Body of pancreas (tissue), 4 donors: ENCODE measurements around the gene PLCD3. TPM values are rescaled to one million over a fixed set of nuclear protein-coding genes. Genes with fewer than 3 reads are reported as not detected.

Experiments
- ATAC-seq: fragments of 150-250 bp; one replicate; pipeline ENCODE4 v1.9.1; 2016
- DNase-seq, 4 donors: peaks; one replicate each; pipeline ENCODE4 v3.0.0-alpha.2; 2019
- H3K27ac ChIP-seq, 4 donors: fragments of 200-600 bp; sonication (generic); 1 replicate in 3 of 4; 2 replicates in 1 of 4; pipeline versions ENCODE4 v1.5.1 to v1.6.1; 2016 to 2019; ENCODE audit warnings: mild to moderate bottlenecking in 1 of 4, mixed read lengths in 1 of 4, moderate library complexity in 1 of 4
- H3K27me3 ChIP-seq, 2 donors: fragments of 200-600 bp; sonication (generic); one replicate each; pipeline ENCODE4 v1.6.0; 2016; ENCODE audit warnings: mild to moderate bottlenecking in 1 of 2
- H3K36me3 ChIP-seq, 2 donors: fragments of 200-600 bp; sonication (generic); replicated peaks in 1 of 2; 2 replicates each; pipeline ENCODE4 v1.5.1; 2016; ENCODE audit warnings: low read depth in 2 of 2; ENCODE audit not compliant: insufficient read depth in 1 of 2
- H3K4me1 ChIP-seq: fragments of 200-600 bp; sonication (generic); one replicate; pipeline ENCODE4 v1.6.0; 2016
- H3K4me3 ChIP-seq, 2 donors: fragments of 200-600 bp; sonication (generic); 1 replicate in 1 of 2; 2 replicates in 1 of 2; pipeline ENCODE4 v1.5.1; 2016 to 2019
- H3K9me3 ChIP-seq, 3 donors: fragments of 200-600 bp; sonication (generic); 1 replicate in 2 of 3; 2 replicates in 1 of 3; pipeline ENCODE4 v1.5.1; 2016
- POLR2A ChIP-seq, 3 donors: fragments of 450-650 bp; IDR thresholded peaks; one replicate each; pipeline ENCODE4 v1.6.1; 2016; ENCODE audit warnings: antibody characterized with exemption in 3 of 3, mild to moderate bottlenecking in 2 of 3
- WGBS, 2 donors: methylation state at CpG; one replicate each; pipeline ENCODE4 v1.1.5; 2017; 5-methylcytosine and 5-hydroxymethylcytosine counted together
- intact Hi-C: fragments of 100-400 bp; cut with DNase I; formaldehyde crosslinking; loops from one replicate; pipeline ENCODE4 v1.15.1; 2023
- total RNA-seq, 2 donors: library from RNA; depleted of rRNA; stranded (reverse); fragments of >200 nt; gene quantifications; one replicate each; pipeline ENCODE4 v1.1.0, GENCODE V29; 2016
- TF ChIP-seq, protein P1 (sequence below), 7 experiments: fragments of 450-650 bp in 4 of 7; fragments of 200-600 bp in 3 of 7; sonication (generic) in 3 of 7; IDR thresholded peaks; one replicate each; pipeline ENCODE4 v1.5.1; 2016 to 2019; ENCODE audit warnings: antibody characterized with exemption in 7 of 7

Gene PLCD3
- total RNA-seq, 2 donors from 2014 or later, result 5.4 to 23.4 TPM

DNA sequence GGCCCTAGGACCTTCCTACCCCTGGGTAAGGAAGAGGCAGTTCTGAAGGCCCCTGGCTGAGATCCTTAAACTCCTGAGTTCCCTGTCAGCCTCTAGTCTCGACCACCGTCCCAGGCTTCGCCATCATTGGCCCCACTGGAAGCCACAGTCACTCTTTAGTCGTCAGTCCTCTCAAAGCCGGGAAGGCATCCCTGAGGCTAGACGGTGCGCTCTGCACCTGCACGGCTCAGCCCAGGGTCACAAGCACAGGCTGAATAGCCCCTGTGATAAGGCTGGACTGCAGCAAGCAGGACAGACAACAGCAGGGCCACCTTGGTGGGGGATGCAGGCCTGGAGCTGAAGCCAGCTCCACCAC is 12.7 kb upstream of the PLCD3 start:
- Histone ChIP-seq H3K27ac (peak overlapping the region in 3 of 4 donors; percentile 53 to 86 (median 78)), H3K9me3 (no peaks in the 10 kb centered on the region), H3K27me3 (no peaks in the 10 kb centered on the region), H3K4me1 (peaks cover 39% of the 10 kb centered on the region), H3K4me3 (no peak overlapping the region), H3K36me3 (no peaks in the 10 kb centered on the region)
- no peak for TF ChIP-seq POLR2A (IDR thresholded peaks at IDR 0.05)
- TF ChIP-seq, protein P1, sequence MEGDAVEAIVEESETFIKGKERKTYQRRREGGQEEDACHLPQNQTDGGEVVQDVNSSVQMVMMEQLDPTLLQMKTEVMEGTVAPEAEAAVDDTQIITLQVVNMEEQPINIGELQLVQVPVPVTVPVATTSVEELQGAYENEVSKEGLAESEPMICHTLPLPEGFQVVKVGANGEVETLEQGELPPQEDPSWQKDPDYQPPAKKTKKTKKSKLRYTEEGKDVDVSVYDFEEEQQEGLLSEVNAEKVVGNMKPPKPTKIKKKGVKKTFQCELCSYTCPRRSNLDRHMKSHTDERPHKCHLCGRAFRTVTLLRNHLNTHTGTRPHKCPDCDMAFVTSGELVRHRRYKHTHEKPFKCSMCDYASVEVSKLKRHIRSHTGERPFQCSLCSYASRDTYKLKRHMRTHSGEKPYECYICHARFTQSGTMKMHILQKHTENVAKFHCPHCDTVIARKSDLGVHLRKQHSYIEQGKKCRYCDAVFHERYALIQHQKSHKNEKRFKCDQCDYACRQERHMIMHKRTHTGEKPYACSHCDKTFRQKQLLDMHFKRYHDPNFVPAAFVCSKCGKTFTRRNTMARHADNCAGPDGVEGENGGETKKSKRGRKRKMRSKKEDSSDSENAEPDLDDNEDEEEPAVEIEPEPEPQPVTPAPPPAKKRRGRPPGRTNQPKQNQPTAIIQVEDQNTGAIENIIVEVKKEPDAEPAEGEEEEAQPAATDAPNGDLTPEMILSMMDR (IDR thresholded peaks at IDR 0.05), result no peak
- WGBS, 2 donors, result 54 to 62% methylated on average over 8 of the region's 8 CpGs
- no peak for DNase-seq
- no peak for ATAC-seq
- intact Hi-C loops, result no loop called here

DNA sequence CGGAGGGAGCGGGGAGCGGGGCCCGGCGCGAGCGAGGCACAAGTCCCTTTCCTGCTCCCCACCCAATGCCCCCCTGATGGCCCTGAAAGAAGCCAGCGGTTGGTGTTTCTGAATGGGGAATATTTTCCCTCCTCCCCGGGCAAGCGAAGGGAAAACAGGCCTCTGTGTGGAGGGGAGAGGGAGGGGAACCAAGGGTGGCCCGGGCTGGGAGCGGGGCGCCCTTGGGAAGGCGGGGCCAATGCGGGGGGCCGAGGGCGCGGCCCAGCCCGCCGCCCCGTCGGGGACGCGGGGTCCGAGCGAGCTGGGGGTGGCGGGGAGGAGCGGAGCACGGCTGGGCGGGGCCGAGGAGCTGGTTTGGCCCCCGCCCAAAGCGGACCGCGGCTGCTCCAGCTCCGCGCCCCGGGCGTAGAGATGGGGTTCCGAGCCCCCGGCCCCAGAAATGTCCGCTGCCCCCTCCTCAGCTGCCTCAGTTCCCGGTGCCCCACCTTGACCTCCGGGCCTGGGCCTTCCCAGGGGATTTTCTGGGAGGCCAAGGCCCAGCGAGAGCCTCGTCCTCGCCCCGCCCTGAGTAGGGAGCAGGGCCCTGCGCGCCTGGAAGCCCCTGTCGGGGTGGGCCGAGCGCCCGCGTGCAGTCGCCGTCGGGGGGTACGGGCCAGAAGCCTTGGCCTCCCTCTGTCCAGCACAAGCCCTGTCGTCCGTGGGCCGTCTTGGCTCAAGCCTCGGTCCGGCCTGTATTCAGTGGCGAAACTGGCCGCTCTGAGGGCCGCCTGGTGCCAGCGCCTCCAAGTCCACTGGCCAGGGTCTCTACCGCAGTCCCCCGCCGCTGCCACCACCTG is 12.1 kb upstream of the PLCD3 start:
- peak in 3 of 4 donors; percentile 40 to 62 (median 52) for DNase-seq
- Histone ChIP-seq H3K9me3 (no peaks in the 10 kb centered on the region), H3K27me3 (no peaks in the 10 kb centered on the region), H3K36me3 (no peaks in the 10 kb centered on the region), H3K4me3 (no peak overlapping the region), H3K27ac (peak overlapping the region; percentile 20 to 86 (median 66)), H3K4me1 (peaks cover 39% of the 10 kb centered on the region)
- no peak for ATAC-seq
- TF ChIP-seq, protein P1 (IDR thresholded peaks at IDR 0.05), result no peak
- peak in 1 of 3 donors; percentile 12 for TF ChIP-seq POLR2A (IDR thresholded peaks at IDR 0.05)
- intact Hi-C loops, result no loop called here
- 21 to 29% methylated on average over 23 to 49 of the region's 71 CpGs for WGBS, 2 donors

GRCh38 chr17:45143767-45144198 is 11.5 kb upstream of the PLCD3 start:
- Histone ChIP-seq H3K27me3 (no peaks in the 10 kb centered on the region), H3K36me3 (no peaks in the 10 kb centered on the region), H3K4me3 (no peak overlapping the region), H3K27ac (peak overlapping the region; percentile 20 to 86 (median 66)), H3K4me1 (peaks cover 39% of the 10 kb centered on the region), H3K9me3 (no peaks in the 10 kb centered on the region)
- TF ChIP-seq, protein P1 (IDR thresholded peaks at IDR 0.05), result no peak
- peak in 1 of 3 donors; percentile 25 for TF ChIP-seq POLR2A (IDR thresholded peaks at IDR 0.05)
- intact Hi-C loops, result no loop called here
- WGBS, 2 donors, result 38 to 40% methylated on average over 19 to 21 of the region's 21 CpGs
- DNase-seq (peak; percentile 63 to 77 (median 70)), ATAC-seq (no peak)

DNA sequence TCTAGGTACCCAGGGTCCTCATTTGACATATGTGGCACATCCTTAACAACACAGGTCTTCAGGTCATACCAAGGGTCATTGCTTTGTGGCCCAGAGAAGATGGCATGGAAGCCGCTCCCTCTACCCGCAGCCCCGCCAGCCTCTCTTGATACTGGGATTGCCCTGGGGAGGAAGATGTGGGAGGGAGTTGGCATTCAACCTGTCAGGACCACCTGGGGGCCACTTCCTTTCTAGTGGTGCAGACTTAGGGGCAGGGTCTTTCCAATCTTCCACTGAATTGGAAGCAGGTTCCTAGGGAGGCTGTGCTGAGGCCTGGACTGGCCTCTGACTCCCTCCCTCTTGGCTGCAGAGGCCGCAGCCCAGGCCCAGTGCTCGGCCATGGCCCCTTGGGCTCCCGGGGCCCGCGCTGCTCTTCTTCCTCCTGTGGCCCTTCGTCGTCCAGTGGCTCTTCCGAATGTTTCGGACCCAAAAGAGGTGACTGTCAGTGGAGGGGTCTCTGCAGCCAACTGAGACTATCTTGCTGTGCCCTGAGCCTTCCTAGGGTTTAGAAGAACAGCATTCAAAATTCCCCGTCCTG is 10.9 kb upstream of the PLCD3 start:
- peaks cover 41% of the 10 kb centered on the region for H3K4me1 ChIP-seq
- TF ChIP-seq, protein P1 (IDR thresholded peaks at IDR 0.05), result no peak
- no peak for TF ChIP-seq POLR2A (IDR thresholded peaks at IDR 0.05)
- no peaks in the 10 kb centered on the region for H3K36me3 ChIP-seq
- H3K9me3 ChIP-seq, result no peaks in the 10 kb centered on the region
- H3K27me3 ChIP-seq, result no peaks in the 10 kb centered on the region
- DNase-seq (no peak), ATAC-seq (no peak)
- intact Hi-C loops, result no loop called here
- H3K27ac ChIP-seq, result peak overlapping the region in 3 of 4 donors; percentile 53 to 86 (median 78)
- 80 to 83% methylated on average over 9 to 13 of the region's 13 CpGs for WGBS, 2 donors
- no peak overlapping the region for H3K4me3 ChIP-seq
